ENCODE measurements around the gene OR2M2. TPM values are rescaled to one million over a fixed set of nuclear protein-coding genes. Genes with fewer than 3 reads are reported as not detected.
A peak's percentile ranks its signal among the peaks of the same experiment; 100 is the strongest.

The OR2M2 gene
- total and polyA plus RNA-seq, 2 of the 8 experiments (the other 6 are each of a cell fraction or from before 2014, with no cell fraction given), result not detected

DNA sequence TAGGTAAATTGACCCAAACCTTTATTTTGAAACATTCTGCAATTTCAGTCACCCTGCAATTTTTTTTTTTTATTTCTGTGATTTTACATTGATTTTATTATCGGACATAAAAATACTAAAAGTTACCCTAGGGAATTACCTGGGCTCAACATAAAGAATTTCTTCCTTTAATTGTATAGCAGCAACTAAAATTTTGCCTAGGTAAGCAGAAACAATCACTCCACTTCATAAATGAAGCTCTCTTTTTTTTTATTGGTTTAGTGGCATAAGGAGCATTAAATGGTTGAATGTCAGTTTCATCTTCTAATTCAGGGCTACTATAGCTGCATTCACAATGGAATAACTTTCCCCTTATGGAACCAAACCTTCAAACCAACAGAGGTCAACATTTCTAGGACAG is 41.3 kb downstream of the OR2M2 start:
- H4K91ac ChIP-seq (replicated peaks; ENCODE audit: insufficient read length, low read length), result no peak overlapping the region
- H3K79me2 ChIP-seq (ENCODE audit: control insufficient read depth in 1 of 2, insufficient read depth in 2 of 2, low read length in 2 of 2), result no peaks in the 10 kb centered on the region
- no peak overlapping the region for H2BK20ac ChIP-seq (ENCODE audit: low read length)
- no peak overlapping the region for H3K56ac ChIP-seq (replicated peaks; ENCODE audit: insufficient read length, low read depth, low read length)
- no peak overlapping the region for H3K4ac ChIP-seq (replicated peaks; ENCODE audit: insufficient read length, low read depth, low read length)
- no peaks in the 10 kb centered on the region for H3K27me3 ChIP-seq (replicated peaks in 1 of 4; ENCODE audit: control insufficient read depth in 3 of 4, extremely low read depth in 1 of 4, insufficient read depth in 3 of 4, low read length in 3 of 4)
- POLR2A ChIA-PET (ENCODE audit: partially characterized antibody), result no interaction called here
- H4K5ac ChIP-seq (ENCODE audit: insufficient read length, low read depth, low read length), result no peak overlapping the region
- no peaks in the 10 kb centered on the region for H4K20me1 ChIP-seq (replicated peaks in 1 of 2; ENCODE audit: control insufficient read depth in 1 of 2, insufficient read depth in 2 of 2, low read length in 2 of 2)
- no peak for FAIRE-seq
- no peak overlapping the region for H3K4me2 ChIP-seq (ENCODE audit: insufficient read depth in 1 of 2, low read depth in 2 of 2, low read length in 2 of 2)
- H3K79me1 ChIP-seq (ENCODE audit: low read depth, low read length), result no peaks in the 10 kb centered on the region
- no peak overlapping the region for H2BK15ac ChIP-seq (ENCODE audit: low read length)
- H3K36me3 ChIP-seq (ENCODE audit: control insufficient read depth in 2 of 4, insufficient read depth in 4 of 4, low read length in 3 of 4), result no peaks in the 10 kb centered on the region
- H3K4me3 ChIP-seq (ENCODE audit: extremely low read depth in 1 of 4, insufficient read depth in 2 of 4, low read depth in 3 of 4, low read length in 4 of 4), result no peak overlapping the region
- no peak overlapping the region for H2BK12ac ChIP-seq (ENCODE audit: low read depth, low read length)
- no peak overlapping the region for H2BK120ac ChIP-seq (replicated peaks; ENCODE audit: low read depth, low read length)
- no peaks in the 10 kb centered on the region for H3K23me2 ChIP-seq (ENCODE audit: low read depth, low read length)
- H3K14ac ChIP-seq (ENCODE audit: insufficient read length), result no peak overlapping the region
- peaks cover 45 to 49% of the 10 kb centered on the region in 2 experiments for H3K9me3 ChIP-seq (ENCODE audit: insufficient read depth in 2 of 2, low read depth in 1 of 2, low read length in 1 of 2)
- H4K8ac ChIP-seq (ENCODE audit: extremely low read depth, insufficient read depth, low read length), result no peak overlapping the region
- H2AK5ac ChIP-seq (ENCODE audit: low read depth, low read length), result no peak overlapping the region
- 88% methylated on average over 1 of the region's 1 CpG; no CpG with 5 or more reads in 1 of the 2 experiments for WGBS, 2 experiments (ENCODE audit: extremely low coverage in 1 of 2, insufficient coverage in 1 of 2, insufficient read length in 1 of 2, insufficient replicate concordance in 2 of 2, low coverage in 1 of 2, low lambda C conversion rate in 2 of 2, missing lambda C conversion rate in 1 of 2)
- no peak overlapping the region for H3K18ac ChIP-seq (ENCODE audit: extremely low read depth, low read length)
- H3K27ac ChIP-seq (ENCODE audit: low read depth, low read length), result no peak overlapping the region
- H3K23ac ChIP-seq (ENCODE audit: insufficient read length), result no peak overlapping the region
- DNase-seq (ENCODE audit: low read depth in 1 of 2, low spot score in 2 of 2), result no peak
- TF ChIP-seq BRCA1 (IDR thresholded peaks at IDR 0.05; ENCODE audit: low read depth, low read length) (no peak), MAFK (IDR thresholded peaks at IDR 0.05; ENCODE audit: low read depth, low read length) (peak; percentile 28; the same call in 1 of the 2 replicates)
- no peak overlapping the region for H3K9ac ChIP-seq (replicated peaks in 1 of 4; ENCODE audit: extremely low read depth in 1 of 4, low read depth in 3 of 4, low read length in 3 of 4)
- no peak overlapping the region for H2AFZ ChIP-seq (ENCODE audit: low read length)
- H2BK5ac ChIP-seq (ENCODE audit: low read depth, low read length), result no peak overlapping the region
- CTCF ChIA-PET (ENCODE audit: partially characterized antibody), result no interaction called here
- no peaks in the 10 kb centered on the region for H3K4me1 ChIP-seq (replicated peaks in 1 of 4; ENCODE audit: control insufficient read depth in 3 of 4, insufficient read depth in 4 of 4, low read length in 3 of 4)
